CD4-positive, CD25-positive, alpha-beta regulatory T cell (primary cell): Measurements from ENCODE around the gene RPP38. TPM values are rescaled to one million over a fixed set of nuclear protein-coding genes. Genes with fewer than 3 reads are reported as not detected.

Source experiments
- ATAC-seq, 2 donors: fragments of 150-1000 bp; cut with Tn5 transposase; one replicate each; pipeline ENCODE4 v1.10.0; 2021; ENCODE audit warnings: low read depth in 2 of 2, moderate number of reproducible peaks in 2 of 2, moderate library complexity in 1 of 2
- DNase-seq, 3 donors: peaks; one replicate each; pipeline versions ENCODE4 v3.0.0 to v3.0.0-alpha.2; 2012 to 2022; ENCODE audit warnings: mixed read lengths in 1 of 3
- H3K27ac ChIP-seq: one replicate; pipeline ENCODE4 v1.7.0; 2013; ENCODE audit warnings: mild to moderate bottlenecking, low read length; ENCODE audit not compliant: insufficient read depth, poor library complexity, severe bottlenecking
- H3K27me3 ChIP-seq: one replicate; pipeline ENCODE4 v1.7.0; 2013; ENCODE audit warnings: low read length; ENCODE audit not compliant: control insufficient read depth, insufficient read depth
- H3K36me3 ChIP-seq: one replicate; pipeline ENCODE4 v1.7.0; 2013; ENCODE audit warnings: mild to moderate bottlenecking, low read length, moderate library complexity; ENCODE audit not compliant: control insufficient read depth, insufficient read depth
- H3K4me1 ChIP-seq: 2 replicates; pipeline ENCODE4 v1.7.0; 2013; ENCODE audit warnings: mild to moderate bottlenecking, low read length; ENCODE audit not compliant: insufficient read depth, control insufficient read depth, poor library complexity, severe bottlenecking
- H3K4me3 ChIP-seq: one replicate; pipeline ENCODE4 v1.7.0; 2013; ENCODE audit warnings: low read depth, mild to moderate bottlenecking, low read length, moderate library complexity
- H3K9me3 ChIP-seq, 2 experiments: 1 replicate in 1 of 2; 2 replicates in 1 of 2; pipeline ENCODE4 v1.7.0; 2013; ENCODE audit warnings: low read length in 2 of 2, mild to moderate bottlenecking in 1 of 2, moderate library complexity in 1 of 2; ENCODE audit not compliant: control insufficient read depth in 2 of 2
- H3K27ac Mint-ChIP-seq, 3 donors: one replicate each; pipeline ENCODE4 v1.8.0; 2020 to 2022; ENCODE audit warnings: mild to moderate bottlenecking in 3 of 3, mixed read lengths in 3 of 3, moderate library complexity in 2 of 3
- H3K27me3 Mint-ChIP-seq: one replicate; pipeline ENCODE4 v1.8.0; 2022; ENCODE audit warnings: mild to moderate bottlenecking, mixed read lengths
- H3K36me3 Mint-ChIP-seq: one replicate; pipeline ENCODE4 v1.8.0; 2020; ENCODE audit warnings: mixed read lengths
- H3K4me1 Mint-ChIP-seq, 4 donors: one replicate each; pipeline ENCODE4 v1.8.0; 2020 to 2022; ENCODE audit warnings: mixed read lengths in 4 of 4, mild to moderate bottlenecking in 1 of 4
- H3K4me3 Mint-ChIP-seq, 4 donors: one replicate each; pipeline ENCODE4 v1.8.0; 2020 to 2022; ENCODE audit warnings: mild to moderate bottlenecking in 4 of 4, mixed read lengths in 4 of 4, moderate library complexity in 3 of 4
- H3K9me3 Mint-ChIP-seq, 7 donors: one replicate each; pipeline ENCODE4 v1.8.0; 2020 to 2022; ENCODE audit warnings: mixed read lengths in 7 of 7, mild to moderate bottlenecking in 3 of 7, moderate library complexity in 2 of 7
- polyA plus RNA-seq, 4 donors: library from polyadenylated mRNA; unstranded; fragments of 300-500 nt; fragmentation: Illumina TruSeq; gene quantifications; one replicate each; pipeline ENCODE4 v1.2.3, GENCODE V29; 2021
- total RNA-seq: library from RNA; stranded (reverse); gene quantifications from one replicate; pipeline ENCODE4 v1.2.3, GENCODE V29; 2022

Gene RPP38
- total and polyA plus RNA-seq, 5 donors from 2014 or later: 9.3 to 38.7 (median 22.2) TPM

DNA sequence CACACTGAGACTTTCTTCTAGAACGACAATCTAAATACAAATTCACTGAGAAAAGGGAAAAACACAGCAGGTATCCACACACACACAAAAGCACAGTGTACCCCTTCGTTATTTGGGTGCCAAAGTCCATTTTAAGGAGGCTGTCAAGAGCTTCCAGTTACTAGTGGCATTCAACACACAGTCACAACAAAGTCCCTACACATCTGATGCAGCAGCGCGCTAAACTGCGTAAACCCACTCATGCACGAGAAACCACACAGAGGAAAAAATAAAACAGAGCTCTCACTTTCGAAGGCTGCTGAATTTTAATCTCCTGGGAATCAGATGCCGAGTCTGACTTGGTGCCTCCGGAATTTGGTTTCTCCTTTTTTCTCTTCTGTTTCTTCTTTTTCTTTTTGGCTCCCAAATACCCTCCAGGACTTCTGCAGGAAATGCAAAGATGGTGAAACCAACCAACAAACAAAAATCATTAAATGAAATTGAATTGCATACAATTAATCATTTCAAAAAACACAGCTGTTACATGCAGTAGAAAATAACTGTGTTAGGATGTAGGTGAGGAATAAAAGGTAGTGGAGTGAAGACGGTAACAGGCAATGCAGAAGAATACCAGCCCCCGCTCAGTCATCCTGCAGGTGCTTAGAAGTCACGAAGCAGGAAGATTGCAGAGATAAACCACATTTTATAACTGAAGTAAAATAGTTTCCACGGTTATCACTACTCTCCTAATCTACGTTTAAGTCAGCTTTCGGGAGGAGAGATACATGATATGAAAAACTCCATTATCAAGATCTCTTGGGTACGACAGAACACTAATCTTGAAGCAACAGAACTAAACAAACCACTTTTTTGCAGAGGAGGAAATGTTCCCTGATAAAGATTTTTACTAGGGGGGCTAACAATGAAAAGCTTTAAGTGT, 44.2 kb downstream of the RPP38 start:
- Histone ChIP-seq H3K27me3 (no peaks in the 10 kb centered on the region), H3K4me3 (peak overlapping the region; percentile 49), H3K4me1 (peaks cover 21% of the 10 kb centered on the region), H3K36me3 (peaks cover 28% of the 10 kb centered on the region), H3K9me3 (no peaks in the 10 kb centered on the region), H3K27ac (no peak overlapping the region)
- H3K4me3 Mint-ChIP-seq: peak overlapping the region; percentile 13 to 71 (median 34)
- peaks cover 20 to 54% (median 41%) of the 10 kb centered on the region in 4 donors for H3K4me1 Mint-ChIP-seq
- no peaks in the 10 kb centered on the region for H3K27me3 Mint-ChIP-seq
- peak; percentile 34 to 52 for ATAC-seq
- DNase-seq: peak in 1 of 3 donors; percentile 35
- H3K9me3 Mint-ChIP-seq: peaks cover 0 to 2% (median 0%) of the 10 kb centered on the region in 7 donors
- peaks cover 44% of the 10 kb centered on the region for H3K36me3 Mint-ChIP-seq
- peak overlapping the region; percentile 43 to 91 (median 57) for H3K27ac Mint-ChIP-seq

DNA sequence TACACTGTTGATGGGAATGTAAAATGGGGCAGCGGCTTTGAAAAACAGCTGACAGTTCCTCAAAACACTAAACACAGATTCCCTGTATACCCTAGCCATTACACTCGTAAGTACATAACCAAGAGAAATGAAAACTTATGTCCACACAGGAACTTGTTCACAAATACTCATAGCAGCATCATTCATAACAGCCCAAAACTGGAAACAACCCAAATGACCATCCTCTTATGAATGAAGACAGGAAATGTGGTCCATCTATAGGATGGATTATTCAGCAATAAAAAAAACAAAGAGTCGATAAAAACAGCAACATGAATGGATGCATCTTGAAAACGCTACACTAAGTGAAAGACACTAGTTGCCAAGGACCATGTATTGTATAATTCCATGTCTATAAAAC, 47.6 kb downstream of the RPP38 start:
- DNase-seq (no peak), ATAC-seq (no peak)
- peaks cover 36% of the 10 kb centered on the region for H3K4me1 ChIP-seq
- no peaks in the 10 kb centered on the region for H3K27me3 ChIP-seq
- peaks cover 0 to under 1% (median 0%) of the 10 kb centered on the region in 7 donors for H3K9me3 Mint-ChIP-seq
- H3K27me3 Mint-ChIP-seq: no peaks in the 10 kb centered on the region
- peak overlapping the region in 1 of 4 donors; percentile 41 for H3K4me3 Mint-ChIP-seq
- peaks cover 13% of the 10 kb centered on the region for H3K36me3 ChIP-seq
- H3K4me3 ChIP-seq: no peak overlapping the region
- H3K4me1 Mint-ChIP-seq: peaks cover 17 to 69% (median 41%) of the 10 kb centered on the region in 4 donors
- peaks cover 25% of the 10 kb centered on the region for H3K36me3 Mint-ChIP-seq
- no peaks in the 10 kb centered on the region for H3K9me3 ChIP-seq
- peak overlapping the region in 2 of 3 donors; percentile 35 to 69 for H3K27ac Mint-ChIP-seq
- no peak overlapping the region for H3K27ac ChIP-seq

DNA sequence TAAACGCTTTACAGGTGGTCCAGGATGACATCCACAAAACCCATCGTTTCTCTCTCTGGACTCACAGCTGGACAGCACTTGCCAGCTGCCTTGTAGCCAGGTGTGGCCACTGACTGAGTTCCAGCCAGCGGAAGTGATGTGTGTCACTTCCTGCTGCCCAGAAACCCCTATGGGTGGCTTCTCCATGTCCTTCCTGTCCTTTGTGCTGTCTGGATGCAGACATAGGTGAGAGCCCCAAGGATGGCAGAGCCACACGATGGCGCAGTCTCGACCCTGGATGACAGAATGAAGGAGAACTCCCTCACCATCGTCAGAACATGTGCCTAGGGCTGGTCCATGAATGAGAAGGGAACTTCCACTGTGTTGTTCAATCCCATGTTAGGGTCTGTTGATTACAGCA, 49.2 kb downstream of the RPP38 start:
- Mint-ChIP-seq H3K27ac (peak overlapping the region in 1 of 3 donors; percentile 90), H3K27me3 (no peaks in the 10 kb centered on the region), H3K36me3 (peaks cover 20% of the 10 kb centered on the region), H3K4me1 (peaks cover 15 to 77% (median 42%) of the 10 kb centered on the region in 4 donors), H3K9me3 (peaks cover 0 to 4% (median 0%) of the 10 kb centered on the region in 7 donors), H3K4me3 (no peak overlapping the region)
- DNase-seq (no peak), ATAC-seq (no peak)
- Histone ChIP-seq H3K27me3 (no peaks in the 10 kb centered on the region), H3K9me3 (no peaks in the 10 kb centered on the region), H3K36me3 (peaks cover 4% of the 10 kb centered on the region), H3K27ac (no peak overlapping the region), H3K4me1 (peaks cover 33% of the 10 kb centered on the region), H3K4me3 (no peak overlapping the region)

DNA sequence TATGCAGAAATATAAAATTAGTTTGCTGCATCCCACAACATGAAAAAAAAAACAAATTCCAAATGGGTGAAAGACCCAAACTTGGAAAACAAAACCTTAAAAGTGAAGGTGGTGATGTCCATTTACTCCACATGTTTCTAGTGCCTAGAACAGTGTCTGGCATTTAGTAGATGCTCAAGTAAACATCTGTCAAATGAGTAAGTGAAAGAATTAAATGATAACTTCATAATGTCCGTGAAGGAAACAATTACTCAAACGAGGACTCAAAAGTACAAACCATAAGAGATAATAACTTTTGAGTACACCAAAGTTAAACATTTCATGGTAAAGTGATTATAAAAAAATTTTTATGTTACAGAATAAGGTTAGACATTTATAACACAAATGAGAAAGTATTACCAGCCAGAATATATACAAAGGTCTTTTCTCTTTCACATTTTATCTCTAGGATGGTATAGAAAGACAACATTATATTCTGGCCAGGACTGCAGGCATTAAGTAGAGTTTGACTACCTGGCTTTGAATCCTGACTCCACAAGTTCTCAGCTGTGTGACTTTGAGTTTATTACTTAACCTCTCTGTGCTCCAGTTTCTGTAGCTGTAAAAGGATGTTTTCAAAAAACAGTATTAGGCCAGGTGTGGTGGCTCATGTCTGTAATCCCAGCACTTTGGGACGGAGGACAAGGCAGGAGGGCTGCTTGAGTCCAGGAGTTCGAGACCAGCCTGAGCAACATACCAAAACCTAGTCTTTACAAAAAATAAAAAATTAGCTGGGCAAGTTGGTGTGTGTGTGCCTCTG, 50.6 kb downstream of the RPP38 start:
- H3K27ac Mint-ChIP-seq: peak overlapping the region in 1 of 3 donors; percentile 60
- peaks cover 13 to 77% (median 39%) of the 10 kb centered on the region in 4 donors for H3K4me1 Mint-ChIP-seq
- H3K36me3 ChIP-seq: peaks cover 4% of the 10 kb centered on the region
- H3K27ac ChIP-seq: no peak overlapping the region
- H3K27me3 Mint-ChIP-seq: no peaks in the 10 kb centered on the region
- peaks cover 0 to 4% (median 0%) of the 10 kb centered on the region in 7 donors for H3K9me3 Mint-ChIP-seq
- no peak overlapping the region for H3K4me3 ChIP-seq
- H3K4me3 Mint-ChIP-seq: no peak overlapping the region
- no peaks in the 10 kb centered on the region for H3K27me3 ChIP-seq
- no peak for ATAC-seq
- H3K4me1 ChIP-seq: peaks cover 22% of the 10 kb centered on the region
- no peak for DNase-seq
- no peaks in the 10 kb centered on the region for H3K9me3 ChIP-seq
- peaks cover 26% of the 10 kb centered on the region for H3K36me3 Mint-ChIP-seq

- peaks cover 10 to 71% (median 32%) of the 10 kb centered on the region in 4 donors for H3K4me1 Mint-ChIP-seq
Observed at GRCh38 chr10:15149042-15149771, 52.1 kb downstream of the RPP38 start.

DNA sequence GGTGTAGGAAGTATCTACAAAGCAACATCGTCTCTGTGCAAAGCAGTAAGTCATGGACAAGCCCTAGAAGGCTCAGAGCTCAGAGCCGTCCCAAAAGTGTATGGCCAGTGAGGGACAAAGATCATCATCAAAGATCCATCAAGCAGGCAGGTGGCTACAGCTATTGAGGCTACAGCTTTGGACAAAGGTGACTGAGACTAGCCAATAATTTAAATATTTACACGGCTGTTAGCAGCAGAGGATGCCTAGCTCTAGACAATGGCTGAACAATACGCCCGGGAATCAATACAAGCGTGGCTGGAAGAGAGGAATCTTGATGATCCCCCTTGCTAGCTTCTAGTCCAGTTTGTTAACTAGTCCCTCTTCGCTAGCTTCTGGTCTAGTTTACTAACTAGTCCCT, 53.4 kb downstream of the RPP38 start:
- DNase-seq: no peak
- peaks cover 10 to 71% (median 28%) of the 10 kb centered on the region in 4 donors for H3K4me1 Mint-ChIP-seq
- no peaks in the 10 kb centered on the region for H3K27me3 Mint-ChIP-seq
- H3K9me3 Mint-ChIP-seq: peaks cover 0 to 4% (median 0%) of the 10 kb centered on the region in 7 donors
- peaks cover 22% of the 10 kb centered on the region for H3K4me1 ChIP-seq
- H3K27ac ChIP-seq: no peak overlapping the region
- no peak overlapping the region for H3K4me3 ChIP-seq
- H3K27me3 ChIP-seq: no peaks in the 10 kb centered on the region
- no peak overlapping the region for H3K4me3 Mint-ChIP-seq
- no peak for ATAC-seq
- H3K27ac Mint-ChIP-seq: no peak overlapping the region
- peaks cover 27% of the 10 kb centered on the region for H3K36me3 Mint-ChIP-seq
- peaks cover 7% of the 10 kb centered on the region for H3K36me3 ChIP-seq
- no peaks in the 10 kb centered on the region for H3K9me3 ChIP-seq

More at GRCh38 chr10:15149042-15149771, 52.1 kb downstream of the RPP38 start:
- Histone ChIP-seq H3K27me3 (no peaks in the 10 kb centered on the region), H3K9me3 (no peaks in the 10 kb centered on the region), H3K4me3 (no peak overlapping the region), H3K4me1 (peaks cover 22% of the 10 kb centered on the region), H3K27ac (no peak overlapping the region), H3K36me3 (peaks cover 4% of the 10 kb centered on the region)
- Mint-ChIP-seq H3K27ac (no peak overlapping the region), H3K9me3 (peaks cover 0 to 4% (median 0%) of the 10 kb centered on the region in 7 donors), H3K4me3 (no peak overlapping the region), H3K27me3 (no peaks in the 10 kb centered on the region), H3K36me3 (peaks cover 29% of the 10 kb centered on the region)
- ATAC-seq (no peak), DNase-seq (no peak)

DNA sequence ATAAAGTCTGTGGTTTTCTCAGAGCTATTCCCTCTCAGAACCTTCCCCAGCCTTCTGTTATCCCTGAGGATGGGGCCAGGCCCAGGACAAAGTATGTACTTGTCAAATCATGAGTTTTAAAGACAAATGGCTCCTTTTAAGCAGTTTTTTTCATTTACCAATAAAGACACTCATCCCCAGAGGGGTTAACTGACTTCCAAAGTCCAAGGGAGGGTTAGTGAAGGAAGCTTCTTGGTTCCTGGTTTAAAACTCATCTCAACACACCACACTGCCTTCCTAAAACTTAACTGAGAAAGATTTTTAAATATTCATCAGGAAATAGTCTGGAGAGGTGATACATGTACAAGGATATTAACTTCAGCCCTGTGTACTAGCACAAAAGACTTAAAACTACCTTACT, 55.4 kb downstream of the RPP38 start:
- Mint-ChIP-seq H3K27ac (peak overlapping the region in 1 of 3 donors; percentile 33), H3K9me3 (peaks cover 0 to 4% (median 0%) of the 10 kb centered on the region in 7 donors), H3K36me3 (peaks cover 25% of the 10 kb centered on the region), H3K4me1 (peaks cover 10 to 68% (median 24%) of the 10 kb centered on the region in 4 donors), H3K27me3 (no peaks in the 10 kb centered on the region), H3K4me3 (peak overlapping the region in 1 of 4 donors; percentile 35)
- ATAC-seq: no peak
- no peak overlapping the region for H3K27ac ChIP-seq
- no peak overlapping the region for H3K4me3 ChIP-seq
- no peaks in the 10 kb centered on the region for H3K27me3 ChIP-seq
- H3K4me1 ChIP-seq: peaks cover 11% of the 10 kb centered on the region
- H3K36me3 ChIP-seq: peaks cover 13% of the 10 kb centered on the region
- no peak for DNase-seq
- H3K9me3 ChIP-seq: no peaks in the 10 kb centered on the region
